ENCODE data around the gene DNAAF9. TPM values are rescaled to one million over a fixed set of nuclear protein-coding genes. Genes with fewer than 3 reads are reported as not detected.
A peak's percentile ranks its signal among the peaks of the same experiment; 100 is the strongest.

DNAAF9 gene
- total and polyA plus RNA-seq, 2 donors (not counting 1 experiment from before 2014, with no cell fraction given): 2.6 to 7.7 TPM

- WGBS (ENCODE audit: insufficient coverage): under 1% methylated on average over 46 of the region's 59 CpGs
- ChIA-PET POLR2A (interaction anchor here (1.4 to 1.5 kb wide), 2 partner anchors 62 to 249 kb away, joined by 3 to 8 read pairs; partner anchors contain the start of gene ATRN), CTCF (interaction anchor here (0.9 to 1.0 kb wide), 2 partner anchors 62 kb away, joined by 3 to 4 read pairs; partner anchors contain the start of gene ATRN)
- TF ChIP-seq EZH2 (IDR thresholded peaks at IDR 0.05; ENCODE audit: borderline replicate concordance, insufficient read depth, low read depth, low read length, poor library complexity, severe bottlenecking) (no peak), CTCF (IDR thresholded peaks at IDR 0.05) (no peak)
- H3K4me1 ChIP-seq (ENCODE audit: control insufficient read depth in 2 of 2, insufficient read depth in 2 of 2, low read length in 2 of 2): peaks cover 13 to 19% of the 10 kb centered on the region in 2 donors
- H2AFZ ChIP-seq (ENCODE audit: insufficient read depth, low read depth, low read length, poor library complexity, severe bottlenecking): peak overlapping the region; percentile 87
- H3K36me3 ChIP-seq (replicated peaks in 1 of 2; ENCODE audit: control extremely low read depth in 1 of 2, control insufficient read depth in 1 of 2, extremely low read depth in 1 of 2, insufficient read depth in 2 of 2, low read length in 1 of 2): no peaks in the 10 kb centered on the region
- no peaks in the 10 kb centered on the region for H3K9me3 Mint-ChIP-seq (ENCODE audit: insufficient read depth)
- peak overlapping the region; percentile 84 to 99 (median 95) for H3K4me3 ChIP-seq (ENCODE audit: control extremely low read depth in 1 of 5, extremely low read depth in 1 of 5, insufficient read depth in 1 of 5, low read depth in 2 of 5, low read length in 4 of 5)
- peak; percentile 73 for ATAC-seq (ENCODE audit: low read depth)
- DNase-seq: peak; percentile 88
- H4K20me1 ChIP-seq (ENCODE audit: control insufficient read depth, insufficient read depth, low read length, poor library complexity, severe bottlenecking): no peaks in the 10 kb centered on the region
- no peaks in the 10 kb centered on the region for H3K9me3 ChIP-seq (ENCODE audit: control extremely low read depth in 1 of 3, control insufficient read depth in 2 of 3, insufficient read depth in 1 of 3, low read length in 2 of 3)
- peak overlapping the region; percentile 97 for H3K27ac Mint-ChIP-seq
- peaks cover 4% of the 10 kb centered on the region for H3K27me3 Mint-ChIP-seq
- peaks cover 0 to 1% (median 0%) of the 10 kb centered on the region in 4 experiments for H3K27me3 ChIP-seq (replicated peaks in 1 of 4; ENCODE audit: control extremely low read depth in 1 of 4, control insufficient read depth in 3 of 4, insufficient read depth in 4 of 4, low read length in 3 of 4)
- H3K4me1 Mint-ChIP-seq: peaks cover 28% of the 10 kb centered on the region
- intact Hi-C loops (cut with micrococcal nuclease): loop anchor here (1.0 to 2.0 kb wide), 2 partner anchors 62 to 199 kb away; partner anchors contain the start of gene ITPA
- H3K27ac ChIP-seq (ENCODE audit: low read length in 2 of 2): peak overlapping the region in 1 of 2 donors; percentile 48
- H3K9ac ChIP-seq (ENCODE audit: low read length): peak overlapping the region; percentile 80
- no peaks in the 10 kb centered on the region for H3K79me2 ChIP-seq (ENCODE audit: control insufficient read depth, insufficient read depth, low read length)
- H3K4me3 Mint-ChIP-seq: peak overlapping the region; percentile 99
- peak overlapping the region; percentile 94 for H3K4me2 ChIP-seq (replicated peaks; ENCODE audit: low read depth, low read length, poor library complexity, severe bottlenecking)
Measured at GRCh38 chr20:3407771-3408637, 535 bp upstream of the DNAAF9 start.

All from B cell (primary cell).